ENCODE results near the gene WDFY4.

The WDFY4 gene

DNA sequence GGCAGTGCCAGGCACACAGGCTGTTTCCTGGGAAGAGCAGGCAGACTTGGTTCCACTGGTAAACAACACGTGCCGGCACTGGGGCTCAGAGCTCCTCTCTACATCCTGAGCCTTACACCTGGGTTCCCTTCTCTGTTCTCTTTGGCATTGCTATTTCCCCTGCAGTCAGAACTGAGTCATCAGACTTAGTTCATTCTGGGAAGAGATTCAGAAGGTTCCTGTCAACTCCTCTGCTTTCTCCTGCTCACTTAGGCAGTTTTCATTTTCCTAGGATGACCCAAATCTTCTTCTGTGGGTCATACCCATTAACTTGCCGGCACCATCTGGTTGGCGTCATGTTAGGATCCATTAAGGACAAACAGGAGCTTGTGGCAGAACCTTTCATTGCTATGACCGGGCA is 288.4 kb downstream of the WDFY4 start:
- no peaks in the 10 kb centered on the region for H3K27me3 ChIP-seq (ENCODE audit: insufficient read depth, low read length, poor library complexity)
- no peak overlapping the region for H2BK5ac ChIP-seq (ENCODE audit: low read length)

GRCh38 chr10:48974510-48975156 is 290.0 kb downstream of the WDFY4 start:
- Histone ChIP-seq H3K23ac (ENCODE audit: low read length) (no peak overlapping the region), H2BK15ac (replicated peaks; ENCODE audit: low read depth) (no peak overlapping the region), H3K4ac (ENCODE audit: low read depth, low read length) (no peak overlapping the region), H2BK5ac (ENCODE audit: low read length) (no peak overlapping the region), H3K18ac (ENCODE audit: low read length) (no peak overlapping the region), H3K79me2 (ENCODE audit: control insufficient read depth, insufficient read depth, low read length) (no peaks in the 10 kb centered on the region), H2AK5ac (ENCODE audit: low read length) (no peak overlapping the region), H3K4me2 (ENCODE audit: low read length) (no peak overlapping the region), H3K79me1 (ENCODE audit: low read length) (no peaks in the 10 kb centered on the region), H3K9ac (ENCODE audit: low read length) (no peak overlapping the region), H2BK120ac (ENCODE audit: low read depth, low read length) (no peak overlapping the region), H3K4me1 (ENCODE audit: control insufficient read depth, low read depth, low read length) (no peaks in the 10 kb centered on the region), H3K27me3 (ENCODE audit: insufficient read depth, low read length, poor library complexity) (no peaks in the 10 kb centered on the region), H4K5ac (ENCODE audit: low read length) (no peak overlapping the region), H3K36me3 (ENCODE audit: control insufficient read depth, insufficient read depth, low read length) (no peaks in the 10 kb centered on the region), H3K4me3 (ENCODE audit: low read length) (no peak overlapping the region), H3K56ac (ENCODE audit: low read length) (no peak overlapping the region), H3K27ac (ENCODE audit: low read depth, low read length) (no peak overlapping the region), H4K8ac (ENCODE audit: low read depth, low read length) (no peak overlapping the region)
- no CpG with 5 or more reads among the region's 12 CpGs for WGBS (ENCODE audit: extremely low coverage, insufficient coverage, low lambda C conversion rate)
- no peak for DNase-seq

More for the DNA sequence above, 288.4 kb downstream of the WDFY4 start:
- Histone ChIP-seq H3K4me3 (ENCODE audit: low read length) (no peak overlapping the region), H3K27ac (ENCODE audit: low read depth, low read length) (no peak overlapping the region), H4K5ac (ENCODE audit: low read length) (no peak overlapping the region), H3K4me1 (ENCODE audit: control insufficient read depth, low read depth, low read length) (no peaks in the 10 kb centered on the region), H3K36me3 (ENCODE audit: control insufficient read depth, insufficient read depth, low read length) (no peaks in the 10 kb centered on the region), H3K56ac (ENCODE audit: low read length) (no peak overlapping the region), H3K18ac (ENCODE audit: low read length) (no peak overlapping the region), H4K8ac (ENCODE audit: low read depth, low read length) (no peak overlapping the region), H3K9ac (ENCODE audit: low read length) (no peak overlapping the region), H2AK5ac (ENCODE audit: low read length) (no peak overlapping the region), H3K4me2 (ENCODE audit: low read length) (no peak overlapping the region), H3K79me1 (ENCODE audit: low read length) (no peaks in the 10 kb centered on the region), H2BK120ac (ENCODE audit: low read depth, low read length) (no peak overlapping the region), H2BK15ac (replicated peaks; ENCODE audit: low read depth) (no peak overlapping the region), H3K79me2 (ENCODE audit: control insufficient read depth, insufficient read depth, low read length) (no peaks in the 10 kb centered on the region), H3K4ac (ENCODE audit: low read depth, low read length) (no peak overlapping the region), H3K23ac (ENCODE audit: low read length) (no peak overlapping the region)
- WGBS (ENCODE audit: extremely low coverage, insufficient coverage, low lambda C conversion rate), result no CpG with 5 or more reads among the region's 5 CpGs
- DNase-seq, result no peak

GRCh38 chr10:48976196-48976595 is 291.5 kb downstream of the WDFY4 start:
- no peak overlapping the region for H3K56ac ChIP-seq (ENCODE audit: low read length)
- H2BK120ac ChIP-seq (ENCODE audit: low read depth, low read length), result no peak overlapping the region
- no peak overlapping the region for H4K8ac ChIP-seq (ENCODE audit: low read depth, low read length)
- no peak overlapping the region for H3K4me3 ChIP-seq (ENCODE audit: low read length)
- no peaks in the 10 kb centered on the region for H3K4me1 ChIP-seq (ENCODE audit: control insufficient read depth, low read depth, low read length)
- H3K4me2 ChIP-seq (ENCODE audit: low read length), result no peak overlapping the region
- H3K36me3 ChIP-seq (ENCODE audit: control insufficient read depth, insufficient read depth, low read length), result no peaks in the 10 kb centered on the region
- no peak overlapping the region for H3K27ac ChIP-seq (ENCODE audit: low read depth, low read length)
- no peak overlapping the region for H3K4ac ChIP-seq (ENCODE audit: low read depth, low read length)
- DNase-seq, result peak; percentile 42
- H2BK5ac ChIP-seq (ENCODE audit: low read length), result no peak overlapping the region
- no peaks in the 10 kb centered on the region for H3K27me3 ChIP-seq (ENCODE audit: insufficient read depth, low read length, poor library complexity)
- no peak overlapping the region for H2BK15ac ChIP-seq (replicated peaks; ENCODE audit: low read depth)
- H3K9ac ChIP-seq (ENCODE audit: low read length), result no peak overlapping the region
- H3K18ac ChIP-seq (ENCODE audit: low read length), result no peak overlapping the region
- no peaks in the 10 kb centered on the region for H3K79me1 ChIP-seq (ENCODE audit: low read length)
- H2AK5ac ChIP-seq (ENCODE audit: low read length), result no peak overlapping the region
- H3K23ac ChIP-seq (ENCODE audit: low read length), result no peak overlapping the region
- H4K5ac ChIP-seq (ENCODE audit: low read length), result no peak overlapping the region
- no peaks in the 10 kb centered on the region for H3K79me2 ChIP-seq (ENCODE audit: control insufficient read depth, insufficient read depth, low read length)

DNA sequence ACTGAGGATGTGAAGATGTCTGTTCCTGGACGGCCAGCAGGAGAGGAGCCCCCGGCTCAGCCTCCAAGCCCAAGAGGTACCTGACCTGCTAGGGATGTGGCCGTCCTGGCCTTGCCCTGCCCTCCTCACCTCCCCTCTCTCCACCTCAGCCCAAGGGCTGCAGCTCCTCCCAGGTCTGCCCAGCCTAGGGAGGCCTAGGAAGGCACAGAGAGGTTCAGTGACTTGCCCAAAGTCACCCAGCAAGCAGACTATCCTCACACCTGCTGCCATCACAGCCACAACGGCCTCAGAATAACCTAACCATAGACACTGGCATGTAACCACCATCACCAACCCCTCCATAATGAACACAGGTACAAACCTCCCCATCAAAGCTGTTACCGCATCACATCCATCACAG is 293.6 kb downstream of the WDFY4 start:
- DNase-seq, result no peak
- Histone ChIP-seq H3K4ac (ENCODE audit: low read depth, low read length) (no peak overlapping the region), H2BK5ac (ENCODE audit: low read length) (no peak overlapping the region), H3K27ac (ENCODE audit: low read depth, low read length) (no peak overlapping the region), H3K23ac (ENCODE audit: low read length) (no peak overlapping the region), H3K4me3 (ENCODE audit: low read length) (no peak overlapping the region), H4K8ac (ENCODE audit: low read depth, low read length) (no peak overlapping the region), H2BK120ac (ENCODE audit: low read depth, low read length) (no peak overlapping the region), H3K27me3 (ENCODE audit: insufficient read depth, low read length, poor library complexity) (no peaks in the 10 kb centered on the region), H2BK15ac (replicated peaks; ENCODE audit: low read depth) (no peak overlapping the region), H3K4me2 (ENCODE audit: low read length) (no peak overlapping the region), H3K18ac (ENCODE audit: low read length) (no peak overlapping the region), H3K9ac (ENCODE audit: low read length) (no peak overlapping the region), H3K4me1 (ENCODE audit: control insufficient read depth, low read depth, low read length) (no peaks in the 10 kb centered on the region), H4K5ac (ENCODE audit: low read length) (no peak overlapping the region), H2AK5ac (ENCODE audit: low read length) (no peak overlapping the region), H3K79me2 (ENCODE audit: control insufficient read depth, insufficient read depth, low read length) (no peaks in the 10 kb centered on the region), H3K36me3 (ENCODE audit: control insufficient read depth, insufficient read depth, low read length) (no peaks in the 10 kb centered on the region), H3K56ac (ENCODE audit: low read length) (no peak overlapping the region), H3K79me1 (ENCODE audit: low read length) (no peaks in the 10 kb centered on the region)
- no CpG with 5 or more reads among the region's 5 CpGs for WGBS (ENCODE audit: extremely low coverage, insufficient coverage, low lambda C conversion rate)

DNA sequence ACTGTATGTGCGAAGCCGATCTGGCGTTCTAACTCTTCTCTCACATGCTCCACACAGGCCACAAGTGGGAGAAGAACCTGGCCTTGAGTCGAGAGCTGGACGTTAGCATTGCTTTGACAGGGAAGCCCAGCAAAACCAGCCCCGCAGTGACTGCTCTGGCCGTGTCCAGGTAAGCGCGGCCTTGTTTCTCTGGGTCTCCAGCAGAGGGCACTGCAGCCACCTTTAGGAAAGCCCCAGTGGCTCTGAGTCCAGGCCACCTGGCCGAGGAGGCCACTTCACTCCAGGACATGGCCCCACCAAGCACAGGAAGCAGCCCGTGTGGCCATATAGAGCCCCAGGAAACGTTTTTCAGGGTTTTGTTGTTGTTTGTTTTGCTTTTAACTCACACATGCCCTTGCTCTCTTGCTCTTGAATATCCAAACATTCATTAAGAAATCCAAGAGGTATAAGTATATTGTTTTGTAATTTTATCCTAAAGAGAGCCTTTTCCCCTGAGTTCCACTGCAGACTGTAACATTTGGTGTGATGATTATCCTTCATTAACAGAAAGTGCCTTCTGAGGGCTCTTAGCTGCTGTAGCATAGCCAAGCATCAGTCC is 296.7 kb downstream of the WDFY4 start:
- H2BK5ac ChIP-seq (ENCODE audit: low read length), result no peak overlapping the region
- no peak overlapping the region for H2BK15ac ChIP-seq (replicated peaks; ENCODE audit: low read depth)
- no peaks in the 10 kb centered on the region for H3K36me3 ChIP-seq (ENCODE audit: control insufficient read depth, insufficient read depth, low read length)
- H3K4me3 ChIP-seq (ENCODE audit: low read length), result no peak overlapping the region
- no peak overlapping the region for H3K4me2 ChIP-seq (ENCODE audit: low read length)
- no peaks in the 10 kb centered on the region for H3K79me2 ChIP-seq (ENCODE audit: control insufficient read depth, insufficient read depth, low read length)
- H3K9ac ChIP-seq (ENCODE audit: low read length), result no peak overlapping the region
- no peak overlapping the region for H4K8ac ChIP-seq (ENCODE audit: low read depth, low read length)
- peak; percentile 77 for DNase-seq
- no peak overlapping the region for H3K23ac ChIP-seq (ENCODE audit: low read length)
- H4K5ac ChIP-seq (ENCODE audit: low read length), result no peak overlapping the region
- H3K56ac ChIP-seq (ENCODE audit: low read length), result no peak overlapping the region
- WGBS (ENCODE audit: extremely low coverage, insufficient coverage, low lambda C conversion rate), result no CpG with 5 or more reads among the region's 12 CpGs
- H3K27ac ChIP-seq (ENCODE audit: low read depth, low read length), result no peak overlapping the region
- H3K4ac ChIP-seq (ENCODE audit: low read depth, low read length), result no peak overlapping the region
- no peak overlapping the region for H2BK120ac ChIP-seq (ENCODE audit: low read depth, low read length)
- H3K18ac ChIP-seq (ENCODE audit: low read length), result no peak overlapping the region
- no peaks in the 10 kb centered on the region for H3K27me3 ChIP-seq (ENCODE audit: insufficient read depth, low read length, poor library complexity)
- H2AK5ac ChIP-seq (ENCODE audit: low read length), result no peak overlapping the region
- no peaks in the 10 kb centered on the region for H3K4me1 ChIP-seq (ENCODE audit: control insufficient read depth, low read depth, low read length)
- H3K79me1 ChIP-seq (ENCODE audit: low read length), result no peaks in the 10 kb centered on the region

- H3K79me1 ChIP-seq (ENCODE audit: low read length), result no peaks in the 10 kb centered on the region
- no peaks in the 10 kb centered on the region for H3K27me3 ChIP-seq (ENCODE audit: insufficient read depth, low read length, poor library complexity)
- DNase-seq, result no peak
- no peak overlapping the region for H4K5ac ChIP-seq (ENCODE audit: low read length)
- H3K27ac ChIP-seq (ENCODE audit: low read depth, low read length), result no peak overlapping the region
- H3K23ac ChIP-seq (ENCODE audit: low read length), result no peak overlapping the region
- no peak overlapping the region for H3K18ac ChIP-seq (ENCODE audit: low read length)
- no peak overlapping the region for H4K8ac ChIP-seq (ENCODE audit: low read depth, low read length)
- no peak overlapping the region for H3K56ac ChIP-seq (ENCODE audit: low read length)
- no peak overlapping the region for H3K9ac ChIP-seq (ENCODE audit: low read length)
- no peak overlapping the region for H3K4me3 ChIP-seq (ENCODE audit: low read length)
- H3K79me2 ChIP-seq (ENCODE audit: control insufficient read depth, insufficient read depth, low read length), result no peaks in the 10 kb centered on the region
- no peaks in the 10 kb centered on the region for H3K4me1 ChIP-seq (ENCODE audit: control insufficient read depth, low read depth, low read length)
- no CpG with 5 or more reads among the region's 5 CpGs for WGBS (ENCODE audit: extremely low coverage, insufficient coverage, low lambda C conversion rate)
- H3K36me3 ChIP-seq (ENCODE audit: control insufficient read depth, insufficient read depth, low read length), result no peaks in the 10 kb centered on the region
- no peak overlapping the region for H2BK120ac ChIP-seq (ENCODE audit: low read depth, low read length)
- no peak overlapping the region for H2BK5ac ChIP-seq (ENCODE audit: low read length)
- H2AK5ac ChIP-seq (ENCODE audit: low read length), result no peak overlapping the region
- no peak overlapping the region for H2BK15ac ChIP-seq (replicated peaks; ENCODE audit: low read depth)
- no peak overlapping the region for H3K4me2 ChIP-seq (ENCODE audit: low read length)
- H3K4ac ChIP-seq (ENCODE audit: low read depth, low read length), result no peak overlapping the region
Observed at GRCh38 chr10:48982584-48982983, 297.9 kb downstream of the WDFY4 start.

All from mesendoderm (in vitro differentiated cells).